ENCODE results near the gene PRKN. TPM values are rescaled to one million over a fixed set of nuclear protein-coding genes. Genes with fewer than 3 reads are reported as not detected.

Gene PRKN
- total RNA-seq, 1 experiment from 2014 or later = 0.46 TPM

- Histone ChIP-seq H3K4me1 (ENCODE audit: control insufficient read depth, insufficient read depth, low read length) (peaks cover 5% of the 10 kb centered on the region), H3K27me3 (ENCODE audit: control insufficient read depth, insufficient read depth, low read length) (no peaks in the 10 kb centered on the region), H3K36me3 (ENCODE audit: control insufficient read depth, insufficient read depth, low read length) (no peaks in the 10 kb centered on the region), H3K4me3 (ENCODE audit: low read depth in 2 of 2, low read length in 2 of 2) (peak overlapping the region; percentile 28 to 38; a peak in 3 of 4 replicates), H3K27ac (ENCODE audit: low read length) (no peak overlapping the region), H3K9me3 (ENCODE audit: control insufficient read depth, insufficient read depth, low read depth, low read length) (no peaks in the 10 kb centered on the region)
- ChIA-PET CTCF (no interaction called here), POLR2A (no interaction called here)
- TF ChIP-seq TCF7L2 (IDR thresholded peaks at IDR 0.05; ENCODE audit: low read depth, low read length) (no peak), SIN3A (IDR thresholded peaks at IDR 0.05; ENCODE audit: borderline replicate concordance, insufficient read depth, low read depth, low read length) (no peak), CTCF (IDR thresholded peaks at IDR 0.05) (no peak), POLR2AphosphoS5 (IDR thresholded peaks at IDR 0.05; ENCODE audit: low read depth, low read length) (no peak), REST (IDR thresholded peaks at IDR 0.05; ENCODE audit: insufficient read depth in 1 of 2, low read depth in 2 of 2, low read length in 1 of 2) (no peak)
- intact Hi-C loops (cut with micrococcal nuclease; ENCODE audit: unreplicated experiment) (loop anchor here (10.0 kb wide), 1 partner anchor 503 kb away; no protein-coding TSS in a partner anchor), in situ Hi-C loops (cut with HindIII; ENCODE audit: low pct_unique_long_range_greater_than_20kb, low sequenced_read_pairs) (no loop called here)
- DNase-seq (ENCODE audit: low read depth, low spot score) (no peak), ATAC-seq (peak; percentile 74)
- no TSS peak for BruUV-seq (replicated peaks)
These were observed 809.4 kb downstream of the PRKN start for GRCh38 chr6:161918109-161918531.

- BruUV-seq (replicated peaks) = no TSS peak
- no peak overlapping the region for H3K27ac ChIP-seq (ENCODE audit: low read length)
- no peaks in the 10 kb centered on the region for H3K36me3 ChIP-seq (ENCODE audit: control insufficient read depth, insufficient read depth, low read length)
- H3K9me3 ChIP-seq (ENCODE audit: control insufficient read depth, insufficient read depth, low read depth, low read length) = no peaks in the 10 kb centered on the region
- intact Hi-C loops (cut with micrococcal nuclease; ENCODE audit: unreplicated experiment) = loop anchor here (10.0 kb wide), 1 partner anchor 503 kb away; no protein-coding TSS in a partner anchor
- in situ Hi-C loops (cut with HindIII; ENCODE audit: low pct_unique_long_range_greater_than_20kb, low sequenced_read_pairs) = no loop called here
- peak; percentile 16; the same call in 1 of the 2 replicates for TF ChIP-seq CTCF (IDR thresholded peaks at IDR 0.05)
- TF ChIP-seq REST (IDR thresholded peaks at IDR 0.05; ENCODE audit: insufficient read depth in 1 of 2, low read depth in 2 of 2, low read length in 1 of 2) = no peak
- no peak for TF ChIP-seq SIN3A (IDR thresholded peaks at IDR 0.05; ENCODE audit: borderline replicate concordance, insufficient read depth, low read depth, low read length)
- TF ChIP-seq TCF7L2 (IDR thresholded peaks at IDR 0.05; ENCODE audit: low read depth, low read length) = 0 out of 2 replicates have a peak, but pooled peaks have one; percentile 20
- no peak for TF ChIP-seq POLR2AphosphoS5 (IDR thresholded peaks at IDR 0.05; ENCODE audit: low read depth, low read length)
- H3K4me1 ChIP-seq (ENCODE audit: control insufficient read depth, insufficient read depth, low read length) = peaks cover 5% of the 10 kb centered on the region
- ChIA-PET POLR2A (no interaction called here), CTCF (no interaction called here)
- H3K4me3 ChIP-seq (ENCODE audit: low read depth in 2 of 2, low read length in 2 of 2) = no peak overlapping the region; a peak in 1 of 4 replicates
- DNase-seq (ENCODE audit: low read depth, low spot score) = no peak
- ATAC-seq = peak; percentile 69; the same call in 1 of the 2 replicates
- H3K27me3 ChIP-seq (ENCODE audit: control insufficient read depth, insufficient read depth, low read length) = no peaks in the 10 kb centered on the region
These were observed 809.9 kb downstream of the PRKN start for GRCh38 chr6:161917645-161918044.
